Glomerular visceral epithelial cell (primary cell): ENCODE results near the gene NFKBIB.
A peak's percentile ranks its signal among the peaks of the same experiment; 100 is the strongest.
"Not testable (repeated sequence)": the region's sequence is repeated elsewhere in the genome, so short reads cannot be mapped to it uniquely, and the experiment has no call there.

ENCODE experiments used
- DNase-seq: peaks from one replicate; pipeline ENCODE4 v3.0.0-alpha.2; 2016; ENCODE audit errors: extremely low spot score

The NFKBIB gene

GRCh38 chr19:38875656-38876395, 23.9 kb upstream of the NFKBIB start:
- no peak for DNase-seq

- DNase-seq, result no peak
Measured at GRCh38 chr19:38877781-38878574, 21.8 kb upstream of the NFKBIB start, which contains the start of gene RINL. Gene RINL, minus strand, starts transcription at chr19:38878275. Its CDS starts 1,533 bp downstream, at chr19:38876742.

- DNase-seq, result no peak
Measured at GRCh38 chr19:38878575-38879399, 21.0 kb upstream of the NFKBIB start.

GRCh38 chr19:38879400-38879751, 20.4 kb upstream of the NFKBIB start:
- no peak for DNase-seq

GRCh38 chr19:38880076-38880881, 19.5 kb upstream of the NFKBIB start:
- no peak for DNase-seq

- DNase-seq, result no peak
Measured at GRCh38 chr19:38880882-38881609, 18.7 kb upstream of the NFKBIB start.

GRCh38 chr19:38883286-38883685, 16.5 kb upstream of the NFKBIB start:
- DNase-seq, result no peak

GRCh38 chr19:38884691-38885090, 15.1 kb upstream of the NFKBIB start:
- not testable (repeated sequence) for DNase-seq

- no peak for DNase-seq
Measured at GRCh38 chr19:38888876-38889275, 10.9 kb upstream of the NFKBIB start.

GRCh38 chr19:38889803-38890202, 10.0 kb upstream of the NFKBIB start:
- DNase-seq, result no peak

- DNase-seq, result no peak
Measured at GRCh38 chr19:38890686-38891085, 9.1 kb upstream of the NFKBIB start.

GRCh38 chr19:38891771-38892170, 8.0 kb upstream of the NFKBIB start:
- no peak for DNase-seq

- no peak for DNase-seq
Measured at GRCh38 chr19:38892841-38893240, 6.9 kb upstream of the NFKBIB start.

GRCh38 chr19:38893341-38893771, 6.4 kb upstream of the NFKBIB start:
- no peak for DNase-seq

- no peak for DNase-seq
Measured at GRCh38 chr19:38894968-38895367, 4.8 kb upstream of the NFKBIB start.

GRCh38 chr19:38898788-38899446, 852 bp upstream of the NFKBIB start:
- peak; percentile 17 for DNase-seq

GRCh38 chr19:38900202-38900629, 447 bp downstream of the NFKBIB start:
- no peak for DNase-seq

GRCh38 chr19:38900743-38901190, 998 bp downstream of the NFKBIB start:
- no peak for DNase-seq

- DNase-seq, result no peak
Measured at GRCh38 chr19:38901683-38902082, 1.9 kb downstream of the NFKBIB start.
